ENCODE results near the gene WDR59. TPM values are rescaled to one million over a fixed set of nuclear protein-coding genes. Genes with fewer than 3 reads are reported as not detected.
"Not testable (repeated sequence)": the region's sequence is repeated elsewhere in the genome, so short reads cannot be mapped to it uniquely, and the experiment has no call there.

WDR59 gene
- total and polyA plus RNA-seq, 3 experiments from 2014 or later: 13.0 to 56.5 (median 55.9) TPM

- Mint-ChIP-seq H3K27ac (peak overlapping the region in 1 of 8 donors; percentile 32), H3K4me3 (peak overlapping the region in 1 of 7 donors; percentile 10)
- CTCF ChIA-PET: interaction anchor here (0.8 kb wide), 1 partner anchor 122 kb away, joined by 3 read pairs; no protein-coding TSS in a partner anchor
- H3K27me3 ChIP-seq (ENCODE audit: insufficient read depth, low read length, poor library complexity, severe bottlenecking); H3K36me3 ChIP-seq (ENCODE audit: insufficient read depth, low read length); DNase-seq; H3K4me1 Mint-ChIP-seq; H3K9me3 ChIP-seq (ENCODE audit: low read length); H3K36me3 Mint-ChIP-seq; H3K4me1 ChIP-seq (ENCODE audit: insufficient read depth, low read length); H3K9me3 Mint-ChIP-seq; POLR2A ChIA-PET; H3K27me3 Mint-ChIP-seq; H3K4me3 ChIP-seq (ENCODE audit: low read length); H3K27ac ChIP-seq (ENCODE audit: low read depth, low read length): not testable (repeated sequence)
Observed at GRCh38 chr16:74989864-74990263, 4.9 kb upstream of the WDR59 start.

- Mint-ChIP-seq H3K4me3 (no peak overlapping the region), H3K27me3 (no peaks in the 10 kb centered on the region), H3K4me1 (peaks cover 17 to 27% (median 19%) of the 10 kb centered on the region in 3 donors), H3K27ac (no peak overlapping the region), H3K9me3 (no peaks in the 10 kb centered on the region), H3K36me3 (peaks cover 0 to 3% (median 2%) of the 10 kb centered on the region in 3 donors)
- Histone ChIP-seq H3K27ac (ENCODE audit: low read depth, low read length) (no peak overlapping the region), H3K36me3 (ENCODE audit: insufficient read depth, low read length) (no peaks in the 10 kb centered on the region), H3K4me3 (ENCODE audit: low read length) (no peak overlapping the region), H3K27me3 (ENCODE audit: insufficient read depth, low read length, poor library complexity, severe bottlenecking) (no peaks in the 10 kb centered on the region), H3K9me3 (ENCODE audit: low read length) (no peaks in the 10 kb centered on the region), H3K4me1 (ENCODE audit: insufficient read depth, low read length) (peaks cover 8% of the 10 kb centered on the region)
- POLR2A ChIA-PET: no interaction called here
- CTCF ChIA-PET: interaction anchor here (0.7 to 2.8 kb wide), 3 partner anchors 11 to 124 kb away, joined by 3 to 9 read pairs (median 5); partner anchors contain the start of gene ZNRF1
- DNase-seq: no peak
Observed at GRCh38 chr16:74987027-74987681, 2.2 kb upstream of the WDR59 start.

GRCh38 chr16:74984194-74984528, 762 bp downstream of the WDR59 start:
- Mint-ChIP-seq H3K4me3 (peak overlapping the region; percentile 90 to 99 (median 97)), H3K36me3 (peaks cover 0 to 3% (median 2%) of the 10 kb centered on the region in 3 donors), H3K9me3 (no peaks in the 10 kb centered on the region), H3K27me3 (no peaks in the 10 kb centered on the region), H3K4me1 (peaks cover 17 to 28% (median 19%) of the 10 kb centered on the region in 3 donors), H3K27ac (peak overlapping the region in 6 of 8 donors; percentile 68 to 95 (median 88))
- Histone ChIP-seq H3K4me3 (ENCODE audit: low read length) (peak overlapping the region; percentile 96), H3K4me1 (ENCODE audit: insufficient read depth, low read length) (peaks cover 8% of the 10 kb centered on the region), H3K9me3 (ENCODE audit: low read length) (no peaks in the 10 kb centered on the region), H3K27ac (ENCODE audit: low read depth, low read length) (peak overlapping the region; percentile 82), H3K27me3 (ENCODE audit: insufficient read depth, low read length, poor library complexity, severe bottlenecking) (no peaks in the 10 kb centered on the region), H3K36me3 (ENCODE audit: insufficient read depth, low read length) (no peaks in the 10 kb centered on the region)
- ChIA-PET POLR2A (no interaction called here), CTCF (interaction anchor here (2.0 to 2.2 kb wide), 2 partner anchors 14 to 127 kb away, joined by 11 to 20 read pairs; partner anchors contain the start of gene ZNRF1)
- no peak for DNase-seq

- peak overlapping the region in 1 of 8 donors; percentile 33 for H3K27ac Mint-ChIP-seq
- peak overlapping the region in 3 of 7 donors; percentile 19 to 88 (median 73) for H3K4me3 Mint-ChIP-seq
- H3K36me3 Mint-ChIP-seq: peaks cover 0 to 18% (median 5%) of the 10 kb centered on the region in 3 donors
- ChIA-PET POLR2A (no interaction called here), CTCF (interaction anchor here (1.0 kb wide), 1 partner anchor 16 kb away, joined by 4 read pairs; the partner anchor contains the start of gene ZNRF1)
- no peak overlapping the region for H3K4me3 ChIP-seq (ENCODE audit: low read length)
- no peaks in the 10 kb centered on the region for H3K9me3 ChIP-seq (ENCODE audit: low read length)
- H3K9me3 Mint-ChIP-seq: no peaks in the 10 kb centered on the region
- no peaks in the 10 kb centered on the region for H3K27me3 ChIP-seq (ENCODE audit: insufficient read depth, low read length, poor library complexity, severe bottlenecking)
- no peaks in the 10 kb centered on the region for H3K27me3 Mint-ChIP-seq
- no peaks in the 10 kb centered on the region for H3K36me3 ChIP-seq (ENCODE audit: insufficient read depth, low read length)
- H3K4me1 ChIP-seq (ENCODE audit: insufficient read depth, low read length): peaks cover 8% of the 10 kb centered on the region
- H3K27ac ChIP-seq (ENCODE audit: low read depth, low read length): no peak overlapping the region
- DNase-seq: no peak
- H3K4me1 Mint-ChIP-seq: peaks cover 17 to 36% (median 26%) of the 10 kb centered on the region in 3 donors
Observed at GRCh38 chr16:74982256-74982655, 2.7 kb downstream of the WDR59 start.

- H3K4me1 ChIP-seq (ENCODE audit: insufficient read depth, low read length): no peaks in the 10 kb centered on the region
- Mint-ChIP-seq H3K27ac (no peak overlapping the region), H3K4me3 (no peak overlapping the region), H3K9me3 (no peaks in the 10 kb centered on the region), H3K36me3 (peaks cover 0 to 33% (median 3%) of the 10 kb centered on the region in 3 donors), H3K27me3 (no peaks in the 10 kb centered on the region), H3K4me1 (peaks cover 0 to 8% (median 7%) of the 10 kb centered on the region in 3 donors)
- POLR2A ChIA-PET: no interaction called here
- DNase-seq: no peak
- H3K27ac ChIP-seq (ENCODE audit: low read depth, low read length): no peak overlapping the region
- no peak overlapping the region for H3K4me3 ChIP-seq (ENCODE audit: low read length)
- H3K36me3 ChIP-seq (ENCODE audit: insufficient read depth, low read length): no peaks in the 10 kb centered on the region
- no peaks in the 10 kb centered on the region for H3K27me3 ChIP-seq (ENCODE audit: insufficient read depth, low read length, poor library complexity, severe bottlenecking)
- no peaks in the 10 kb centered on the region for H3K9me3 ChIP-seq (ENCODE audit: low read length)
- CTCF ChIA-PET: no interaction called here
Observed at GRCh38 chr16:74975591-74975990, 9.3 kb downstream of the WDR59 start.

GRCh38 chr16:74973304-74973703, 11.6 kb downstream of the WDR59 start:
- no peaks in the 10 kb centered on the region for H3K9me3 Mint-ChIP-seq
- POLR2A ChIA-PET: no interaction called here
- H3K4me1 Mint-ChIP-seq: peaks cover 6 to 11% (median 7%) of the 10 kb centered on the region in 3 donors
- DNase-seq: no peak
- Histone ChIP-seq H3K27ac (ENCODE audit: low read depth, low read length) (no peak overlapping the region), H3K4me3 (ENCODE audit: low read length) (no peak overlapping the region), H3K27me3 (ENCODE audit: insufficient read depth, low read length, poor library complexity, severe bottlenecking) (no peaks in the 10 kb centered on the region), H3K36me3 (ENCODE audit: insufficient read depth, low read length) (no peaks in the 10 kb centered on the region), H3K4me1 (ENCODE audit: insufficient read depth, low read length) (no peaks in the 10 kb centered on the region), H3K9me3 (ENCODE audit: low read length) (no peaks in the 10 kb centered on the region)
- H3K27me3 Mint-ChIP-seq: no peaks in the 10 kb centered on the region
- CTCF ChIA-PET: interaction anchor here (0.8 kb wide), 1 partner anchor 138 kb away, joined by 3 read pairs; no protein-coding TSS in a partner anchor
- H3K36me3 Mint-ChIP-seq: peaks cover 0 to 26% (median 2%) of the 10 kb centered on the region in 3 donors
- H3K4me3 Mint-ChIP-seq: no peak overlapping the region
- H3K27ac Mint-ChIP-seq: no peak overlapping the region

- H3K36me3 ChIP-seq (ENCODE audit: insufficient read depth, low read length): peaks cover 30% of the 10 kb centered on the region
- H3K4me3 Mint-ChIP-seq: no peak overlapping the region
- CTCF ChIA-PET: no interaction called here
Observed at GRCh38 chr16:74954763-74955162, 30.2 kb downstream of the WDR59 start.

GRCh38 chr16:74951681-74952080, 33.2 kb downstream of the WDR59 start:
- Histone ChIP-seq H3K27me3 (ENCODE audit: insufficient read depth, low read length, poor library complexity, severe bottlenecking) (no peaks in the 10 kb centered on the region), H3K4me1 (ENCODE audit: insufficient read depth, low read length) (no peaks in the 10 kb centered on the region), H3K9me3 (ENCODE audit: low read length) (no peaks in the 10 kb centered on the region), H3K36me3 (ENCODE audit: insufficient read depth, low read length) (peaks cover 33% of the 10 kb centered on the region), H3K4me3 (ENCODE audit: low read length) (no peak overlapping the region), H3K27ac (ENCODE audit: low read depth, low read length) (no peak overlapping the region)
- ChIA-PET CTCF (no interaction called here), POLR2A (no interaction called here)
- DNase-seq: no peak
- Mint-ChIP-seq H3K4me1 (peaks cover 0 to 5% (median 0%) of the 10 kb centered on the region in 3 donors), H3K27ac (peak overlapping the region in 3 of 8 donors; percentile 5 to 36 (median 14)), H3K36me3 (peaks cover 6 to 84% (median 37%) of the 10 kb centered on the region in 3 donors), H3K27me3 (peaks cover 0 to 2% of the 10 kb centered on the region in 2 donors), H3K4me3 (no peak overlapping the region), H3K9me3 (no peaks in the 10 kb centered on the region)

More at GRCh38 chr16:74954763-74955162, 30.2 kb downstream of the WDR59 start:
- no peak for DNase-seq
- POLR2A ChIA-PET: no interaction called here
- Mint-ChIP-seq H3K27ac (peak overlapping the region in 3 of 8 donors; percentile 42 to 87 (median 77)), H3K4me1 (peaks cover 0 to 6% (median 2%) of the 10 kb centered on the region in 3 donors), H3K36me3 (peaks cover 6 to 80% (median 32%) of the 10 kb centered on the region in 3 donors), H3K9me3 (no peaks in the 10 kb centered on the region), H3K27me3 (peaks cover 0 to 2% of the 10 kb centered on the region in 2 donors)
- no peaks in the 10 kb centered on the region for H3K4me1 ChIP-seq (ENCODE audit: insufficient read depth, low read length)
- H3K27me3 ChIP-seq (ENCODE audit: insufficient read depth, low read length, poor library complexity, severe bottlenecking): no peaks in the 10 kb centered on the region
- no peak overlapping the region for H3K4me3 ChIP-seq (ENCODE audit: low read length)
- H3K9me3 ChIP-seq (ENCODE audit: low read length): no peaks in the 10 kb centered on the region
- no peak overlapping the region for H3K27ac ChIP-seq (ENCODE audit: low read depth, low read length)
